Neural cell (in vitro differentiated cells): ENCODE results near the gene TBC1D19.

Source experiments
- CTCF ChIP-seq: fragments of 450-650 bp; IDR thresholded peaks from 2 replicates; pipeline ENCODE4 v1.5.1; 2014; ENCODE audit warnings: antibody characterized with exemption, mild to moderate bottlenecking, moderate library complexity; ENCODE audit not compliant: poor library complexity, severe bottlenecking
- EP300 ChIP-seq: fragments of 450-650 bp; conservative IDR thresholded peaks from 2 replicates; pipeline ENCODE4 v1.6.1; 2014; ENCODE audit warnings: antibody characterized with exemption, mild to moderate bottlenecking, moderate library complexity; ENCODE audit not compliant: poor library complexity, severe bottlenecking
- EZH2 ChIP-seq: fragments of 200-600, 300-800 bp; shearing (Covaris generic), sonication (generic); IDR thresholded peaks from 2 replicates; pipeline ENCODE4 v1.6.1; 2014; ENCODE audit warnings: antibody characterized with exemption, low read length, borderline replicate concordance, mild to moderate bottlenecking; ENCODE audit not compliant: insufficient read depth, poor library complexity, severe bottlenecking
- POLR2AphosphoS5 ChIP-seq: IDR thresholded peaks from 2 replicates; pipeline ENCODE4 v1.6.1; 2012
- RAD21 ChIP-seq: fragments of 450-650 bp; conservative IDR thresholded peaks from 2 replicates; pipeline ENCODE4 v1.6.1; 2014; ENCODE audit warnings: antibody characterized with exemption, mild to moderate bottlenecking, moderate library complexity

- no peak for TF ChIP-seq CTCF
- TF ChIP-seq EP300 = no peak
- TF ChIP-seq EZH2 = no peak
- TF ChIP-seq POLR2AphosphoS5 = no peak
- no peak for TF ChIP-seq RAD21
These were observed 37.5 kb downstream of the TBC1D19 start for GRCh38 chr4:26621366-26621765.
